ENCODE measurements around the gene MYH11. TPM values are rescaled to one million over a fixed set of nuclear protein-coding genes. Genes with fewer than 3 reads are reported as not detected.

MYH11 gene
- total and polyA plus RNA-seq, 2 experiments from 2014 or later, result 1.6 to 5.9 TPM

GRCh38 chr16:15853021-15853420 lies 3.8 kb downstream of the MYH11 start:
- H3K36me3 ChIP-seq (ENCODE audit: insufficient read depth), result no peaks in the 10 kb centered on the region
- no peak overlapping the region for H3K27ac ChIP-seq (ENCODE audit: low read depth)
- TF ChIP-seq REST (IDR thresholded peaks at IDR 0.05; ENCODE audit: unreplicated experiment) (no peak), ZNF331 (CRISPR knock-in tag; IDR thresholded peaks at IDR 0.05; ENCODE audit: low read depth) (no peak), JUNB (IDR thresholded peaks at IDR 0.05; ENCODE audit: unreplicated experiment) (no peak), NANOG (IDR thresholded peaks at IDR 0.05; ENCODE audit: borderline replicate concordance) (no peak), ETS1 (IDR thresholded peaks at IDR 0.05) (no peak), ZNF462 (CRISPR knock-in tag; IDR thresholded peaks at IDR 0.05) (no peak), POLR2AphosphoS5 (IDR thresholded peaks at IDR 0.05; ENCODE audit: low read depth) (no peak), EZH2 (IDR thresholded peaks at IDR 0.05; ENCODE audit: low read depth, unreplicated experiment) (no peak), CTCF (conservative IDR thresholded peaks at IDR 0.05; ENCODE audit: low read depth in 2 of 2) (no peak), CREB1 (CRISPR knock-in tag; IDR thresholded peaks at IDR 0.05; ENCODE audit: low read depth) (no peak), STAT1 (IDR thresholded peaks at IDR 0.05; ENCODE audit: unreplicated experiment) (no peak), ZNF114 (CRISPR knock-in tag; IDR thresholded peaks at IDR 0.05) (no peak), EZH2phosphoT487 (IDR thresholded peaks at IDR 0.05; ENCODE audit: unreplicated experiment) (no peak)
- DNase-seq (ENCODE audit: low spot score), result no peak
- Mint-ChIP-seq H3K4me3 (no peak overlapping the region), H3K27me3 (ENCODE audit: insufficient read depth, low read depth, poor library complexity) (peaks cover 30% of the 10 kb centered on the region), H3K36me3 (ENCODE audit: low read depth) (no peaks in the 10 kb centered on the region; the same call in 2 of the 3 replicates), H3K4me1 (peaks cover 11% of the 10 kb centered on the region), H3K27ac (no peak overlapping the region), H3K9me3 (no peaks in the 10 kb centered on the region)
- 0 out of 2 replicates have a peak, but pooled peaks cover 2% of the 10 kb centered on the region for H4K20me1 ChIP-seq (replicated peaks; ENCODE audit: insufficient read depth)
- H3F3A ChIP-seq (replicated peaks; ENCODE audit: low read depth), result no peaks in the 10 kb centered on the region
- ATAC-seq, result no peak
- no peak overlapping the region for H3K4me3 ChIP-seq
- H3K79me2 ChIP-seq (replicated peaks; ENCODE audit: insufficient read depth), result no peaks in the 10 kb centered on the region
- H3K4me2 ChIP-seq, result no peak overlapping the region
- H3K4me1 ChIP-seq (ENCODE audit: insufficient read depth), result 0 out of 2 replicates have a peak, but pooled peaks cover 6% of the 10 kb centered on the region
- no peak overlapping the region for H2AFZ ChIP-seq
- H3K27me3 ChIP-seq (ENCODE audit: insufficient read depth), result peaks cover 33% of the 10 kb centered on the region
- no peaks in the 10 kb centered on the region for H3K9me2 ChIP-seq (ENCODE audit: insufficient read depth)
